ENCODE measurements around the gene FTCD. TPM values are rescaled to one million over a fixed set of nuclear protein-coding genes. Genes with fewer than 3 reads are reported as not detected.

Gene FTCD, protein sequence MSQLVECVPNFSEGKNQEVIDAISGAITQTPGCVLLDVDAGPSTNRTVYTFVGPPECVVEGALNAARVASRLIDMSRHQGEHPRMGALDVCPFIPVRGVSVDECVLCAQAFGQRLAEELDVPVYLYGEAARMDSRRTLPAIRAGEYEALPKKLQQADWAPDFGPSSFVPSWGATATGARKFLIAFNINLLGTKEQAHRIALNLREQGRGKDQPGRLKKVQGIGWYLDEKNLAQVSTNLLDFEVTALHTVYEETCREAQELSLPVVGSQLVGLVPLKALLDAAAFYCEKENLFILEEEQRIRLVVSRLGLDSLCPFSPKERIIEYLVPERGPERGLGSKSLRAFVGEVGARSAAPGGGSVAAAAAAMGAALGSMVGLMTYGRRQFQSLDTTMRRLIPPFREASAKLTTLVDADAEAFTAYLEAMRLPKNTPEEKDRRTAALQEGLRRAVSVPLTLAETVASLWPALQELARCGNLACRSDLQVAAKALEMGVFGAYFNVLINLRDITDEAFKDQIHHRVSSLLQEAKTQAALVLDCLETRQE
- total RNA-seq (2021; fragmentation: NEBNext Ultra II Directional; extraction: Animal tissue kit (Norgen Biotek cat#: 25700)) = 3.3 and 6.0 TPM in 2 replicates
- polyA plus RNA-seq (2011; rRNA removed) = 4.9 and 7.3 TPM in 2 replicates
- polyA plus RNA-seq (2011; cell fraction: cytosol; rRNA removed) = 5.2 TPM
- 21.4 TPM for polyA plus RNA-seq (2011; cell fraction: nucleus; rRNA removed)
- 5.9 to 9.8 TPM (median 7.8 TPM) in 4 replicates for polyA plus RNA-seq (2012, experiment 1 of 2)
- polyA plus RNA-seq (2012, experiment 2 of 2) = 2.3 TPM
- polyA plus RNA-seq (2013, experiment 1 of 2) = 3.9 TPM
- polyA plus RNA-seq (2013, experiment 2 of 2) = 4.0 TPM
- 3.0 and 4.7 TPM in 2 replicates for polyA minus RNA-seq (2011; rRNA and poly(A)+ RNA removed)
- 6.4 TPM for polyA minus RNA-seq (2011; cell fraction: cytosol; rRNA and poly(A)+ RNA removed)
- 6.1 TPM for polyA minus RNA-seq (2011; cell fraction: nucleus; rRNA and poly(A)+ RNA removed)
- long read RNA-seq, experiment 1 = 0 reads
- long read RNA-seq, experiment 2 = 0 reads

DNA sequence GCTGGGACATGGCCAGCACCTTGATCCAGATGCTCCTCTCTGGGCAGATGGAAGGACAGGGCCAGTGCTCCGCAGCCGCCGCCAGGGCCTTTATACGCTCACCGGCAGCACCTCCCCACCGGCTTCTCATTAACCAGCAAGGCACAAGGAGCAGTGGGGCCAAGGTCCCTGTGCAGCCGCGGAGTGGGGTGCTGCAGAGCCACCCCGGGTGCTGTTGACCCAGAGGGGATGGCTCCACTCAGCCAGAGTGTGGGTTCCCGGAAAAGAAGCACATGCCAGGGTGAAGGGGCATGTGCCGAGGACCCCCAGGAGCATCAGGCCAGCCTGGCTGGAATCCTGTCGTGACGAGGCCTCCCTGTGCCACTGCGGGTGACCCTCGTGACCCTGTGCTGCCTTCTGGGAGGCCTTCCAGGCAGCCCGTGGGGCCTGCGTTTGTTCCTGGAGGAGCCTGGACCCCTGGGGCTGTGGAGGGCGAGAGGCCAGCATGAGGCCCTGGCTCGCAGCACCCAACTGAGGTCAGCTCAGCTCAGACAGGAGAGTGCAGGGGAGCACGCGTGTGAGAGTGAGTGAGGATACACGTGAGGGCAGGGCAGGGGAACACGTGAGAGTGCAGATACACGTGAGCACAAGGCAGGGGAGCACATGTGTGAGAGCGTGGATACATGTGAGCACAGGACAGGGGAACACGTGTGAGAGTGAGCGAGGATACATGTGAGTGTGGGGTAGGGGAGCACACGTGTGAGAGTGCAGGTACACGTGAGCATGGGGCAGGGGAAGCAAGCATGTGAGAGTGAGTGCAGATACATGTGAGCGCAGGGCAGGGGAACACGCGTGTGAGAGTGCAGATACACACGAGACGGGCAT lies at the start of gene FTCD:
TSS of gene FTCD (minus strand) at position 66 of the 864 bp plus-strand sequence. CDS start at position 10, 56 bp downstream.
- DNase-seq (ENCODE audit: low read depth in 1 of 2, low spot score in 2 of 2) (peak in 1 of 2 experiments; percentile 46), FAIRE-seq (no peak)
- Histone ChIP-seq H4K20me1 (replicated peaks in 1 of 2; ENCODE audit: control insufficient read depth in 1 of 2, insufficient read depth in 2 of 2, low read length in 2 of 2) (peaks cover 0 to 4% of the 10 kb centered on the region in 2 experiments), H3K56ac (replicated peaks; ENCODE audit: insufficient read length, low read depth, low read length) (no peak within 1 kb of the TSS), H3K27me3 (replicated peaks in 1 of 4; ENCODE audit: control insufficient read depth in 3 of 4, extremely low read depth in 1 of 4, insufficient read depth in 3 of 4, low read length in 3 of 4) (no peaks in the 10 kb centered on the region), H3K4me3 (ENCODE audit: extremely low read depth in 1 of 4, insufficient read depth in 2 of 4, low read depth in 3 of 4, low read length in 4 of 4) (no peak within 1 kb of the TSS), H3K27ac (ENCODE audit: low read depth, low read length) (no peak within 1 kb of the TSS), H3K18ac (ENCODE audit: extremely low read depth, low read length) (peak within 1 kb of the TSS; percentile 38), H2BK5ac (ENCODE audit: low read depth, low read length) (peak within 1 kb of the TSS; percentile 52; the same call in 1 of the 2 replicates), H4K91ac (replicated peaks; ENCODE audit: insufficient read length, low read length) (peak within 1 kb of the TSS; percentile 81), H3K36me3 (ENCODE audit: control insufficient read depth in 2 of 4, insufficient read depth in 4 of 4, low read length in 3 of 4) (peaks cover 0 to 4% (median 3%) of the 10 kb centered on the region in 4 experiments; a peak in 4 of 8 replicates), H3K9me3 (ENCODE audit: insufficient read depth in 2 of 2, low read depth in 1 of 2, low read length in 1 of 2) (peaks cover 0 to 10% of the 10 kb centered on the region in 2 experiments; a peak in 2 of 4 replicates), H3K4me1 (replicated peaks in 1 of 4; ENCODE audit: control insufficient read depth in 3 of 4, insufficient read depth in 4 of 4, low read length in 3 of 4) (peaks cover 0 to 24% (median 14%) of the 10 kb centered on the region in 4 experiments; a peak in 5 of 7 replicates), H2BK20ac (ENCODE audit: low read length) (no peak within 1 kb of the TSS), H3K4ac (replicated peaks; ENCODE audit: insufficient read length, low read depth, low read length) (no peak within 1 kb of the TSS), H4K5ac (ENCODE audit: insufficient read length, low read depth, low read length) (no peak within 1 kb of the TSS), H3K23me2 (ENCODE audit: low read depth, low read length) (no peaks in the 10 kb centered on the region), H2BK15ac (ENCODE audit: low read length) (no peak within 1 kb of the TSS; the same call in 1 of the 2 replicates), H2AK5ac (ENCODE audit: low read depth, low read length) (peak within 1 kb of the TSS; percentile 97; the same call in 1 of the 2 replicates), H3K79me2 (ENCODE audit: control insufficient read depth in 1 of 2, insufficient read depth in 2 of 2, low read length in 2 of 2) (no peaks in the 10 kb centered on the region), H3K79me1 (ENCODE audit: low read depth, low read length) (no peaks in the 10 kb centered on the region; the same call in 1 of the 2 replicates), H3K23ac (ENCODE audit: insufficient read length) (no peak within 1 kb of the TSS), H4K8ac (ENCODE audit: extremely low read depth, insufficient read depth, low read length) (peak within 1 kb of the TSS; percentile 3), H3K14ac (ENCODE audit: insufficient read length) (no peak within 1 kb of the TSS), H2BK120ac (replicated peaks; ENCODE audit: low read depth, low read length) (no peak within 1 kb of the TSS), H3K4me2 (ENCODE audit: insufficient read depth in 1 of 2, low read depth in 2 of 2, low read length in 2 of 2) (no peak within 1 kb of the TSS), H2AFZ (ENCODE audit: low read length) (no peak within 1 kb of the TSS), H3K9ac (replicated peaks in 1 of 4; ENCODE audit: extremely low read depth in 1 of 4, low read depth in 3 of 4, low read length in 3 of 4) (peak within 1 kb of the TSS in 1 of 4 experiments; percentile 15; a peak in 1 of 7 replicates), H2BK12ac (ENCODE audit: low read depth, low read length) (peak within 1 kb of the TSS; percentile 94; the same call in 1 of the 2 replicates)
- ChIA-PET POLR2A (ENCODE audit: partially characterized antibody) (no interaction called here), CTCF (ENCODE audit: partially characterized antibody) (interaction anchor here (1.0 to 1.5 kb wide), 2 partner anchors 13 kb away, joined by 3 to 5 read pairs; no protein-coding TSS in a partner anchor)
- 92% methylated on average over 30 of the region's 34 CpGs; no CpG with 5 or more reads in 1 of the 2 experiments for WGBS, 2 experiments (ENCODE audit: extremely low coverage in 1 of 2, insufficient coverage in 1 of 2, insufficient read length in 1 of 2, insufficient replicate concordance in 2 of 2, low coverage in 1 of 2, low lambda C conversion rate in 2 of 2, missing lambda C conversion rate in 1 of 2)
- TF ChIP-seq POU5F1 (IDR thresholded peaks at IDR 0.05; ENCODE audit: low read depth, low read length) (no peak), CBX8 (IDR thresholded peaks at IDR 0.05; ENCODE audit: borderline replicate concordance, low read depth, low read length) (no peak), SIX5 (IDR thresholded peaks at IDR 0.05; ENCODE audit: low read depth, low read length) (no peak), RAD21 (IDR thresholded peaks at IDR 0.05 in 1 of 2, conservative IDR thresholded peaks at IDR 0.05 in 1 of 2; ENCODE audit: low read depth in 2 of 2, low read length in 2 of 2) (no peak), FOSL1 (IDR thresholded peaks at IDR 0.05; ENCODE audit: insufficient read depth, low read depth, low read length) (no peak), BCL11A (IDR thresholded peaks at IDR 0.05; ENCODE audit: low read depth in 2 of 2, low read length in 2 of 2) (no peak)

Measured in H1 (cell line).